ENCODE data around the gene RNF207. TPM values are rescaled to one million over a fixed set of nuclear protein-coding genes. Genes with fewer than 3 reads are reported as not detected.

Gene RNF207
- total RNA-seq, 3 donors from 2014 or later (not counting 1 experiment from before 2014, with no cell fraction given), result 2.1 to 5.5 (median 2.3) TPM

GRCh38 chr1:6209661-6210580 lies 4.0 kb downstream of the RNF207 start:
- Mint-ChIP-seq H3K27ac (no peak overlapping the region), H3K27me3 (ENCODE audit: low read depth in 2 of 2) (peaks cover 0 to 24% of the 10 kb centered on the region in 2 donors), H3K36me3 (no peaks in the 10 kb centered on the region), H3K9me3 (no peaks in the 10 kb centered on the region), H3K4me3 (peak overlapping the region; percentile 4), H3K4me1 (no peaks in the 10 kb centered on the region)
- Histone ChIP-seq H3K4me1 (ENCODE audit: control insufficient read depth, insufficient read depth, low read length) (peaks cover 34% of the 10 kb centered on the region), H3K27me3 (ENCODE audit: control insufficient read depth, insufficient read depth, low read length) (peaks cover 20% of the 10 kb centered on the region), H3K4me3 (ENCODE audit: low read length) (no peak overlapping the region), H3K27ac (ENCODE audit: low read length) (no peak overlapping the region), H3K36me3 (ENCODE audit: control insufficient read depth, insufficient read depth, low read length) (no peaks in the 10 kb centered on the region), H3K9me3 (ENCODE audit: control insufficient read depth, insufficient read depth, low read length) (no peaks in the 10 kb centered on the region)
- TF ChIP-seq CTCF (IDR thresholded peaks at IDR 0.05), result no peak
- 83% methylated on average over 17 of the region's 17 CpGs for WGBS (ENCODE audit: insufficient coverage)
- ATAC-seq (no peak), DNase-seq (peak in 1 of 2 donors; percentile 41)
- intact Hi-C loops (cut with micrococcal nuclease), result no loop called here

GRCh38 chr1:6210591-6211355 lies 4.9 kb downstream of the RNF207 start:
- Mint-ChIP-seq H3K36me3 (no peaks in the 10 kb centered on the region), H3K4me3 (no peak overlapping the region), H3K4me1 (no peaks in the 10 kb centered on the region), H3K9me3 (no peaks in the 10 kb centered on the region), H3K27me3 (ENCODE audit: low read depth in 2 of 2) (peaks cover 8 to 30% of the 10 kb centered on the region in 2 donors), H3K27ac (no peak overlapping the region)
- Histone ChIP-seq H3K27ac (ENCODE audit: low read length) (no peak overlapping the region), H3K36me3 (ENCODE audit: control insufficient read depth, insufficient read depth, low read length) (no peaks in the 10 kb centered on the region), H3K9me3 (ENCODE audit: control insufficient read depth, insufficient read depth, low read length) (no peaks in the 10 kb centered on the region), H3K27me3 (ENCODE audit: control insufficient read depth, insufficient read depth, low read length) (peaks cover 15% of the 10 kb centered on the region), H3K4me1 (ENCODE audit: control insufficient read depth, insufficient read depth, low read length) (peaks cover 26% of the 10 kb centered on the region), H3K4me3 (ENCODE audit: low read length) (no peak overlapping the region)
- 95% methylated on average over 29 of the region's 29 CpGs for WGBS (ENCODE audit: insufficient coverage)
- intact Hi-C loops (cut with micrococcal nuclease), result no loop called here
- no peak for TF ChIP-seq CTCF (IDR thresholded peaks at IDR 0.05)
- ATAC-seq (no peak), DNase-seq (no peak)

- 89% methylated on average over 15 of the region's 16 CpGs for WGBS (ENCODE audit: insufficient coverage)
- Histone ChIP-seq H3K27me3 (ENCODE audit: control insufficient read depth, insufficient read depth, low read length) (peaks cover 14% of the 10 kb centered on the region), H3K36me3 (ENCODE audit: control insufficient read depth, insufficient read depth, low read length) (no peaks in the 10 kb centered on the region), H3K4me1 (ENCODE audit: control insufficient read depth, insufficient read depth, low read length) (peaks cover 16% of the 10 kb centered on the region), H3K27ac (ENCODE audit: low read length) (no peak overlapping the region), H3K9me3 (ENCODE audit: control insufficient read depth, insufficient read depth, low read length) (no peaks in the 10 kb centered on the region), H3K4me3 (ENCODE audit: low read length) (no peak overlapping the region)
- Mint-ChIP-seq H3K4me1 (no peaks in the 10 kb centered on the region), H3K27ac (no peak overlapping the region), H3K4me3 (no peak overlapping the region), H3K27me3 (ENCODE audit: low read depth in 2 of 2) (peaks cover 8 to 26% of the 10 kb centered on the region in 2 donors), H3K9me3 (no peaks in the 10 kb centered on the region), H3K36me3 (no peaks in the 10 kb centered on the region)
- no peak for ATAC-seq
- intact Hi-C loops (cut with micrococcal nuclease), result no loop called here
- TF ChIP-seq CTCF (IDR thresholded peaks at IDR 0.05), result no peak
- DNase-seq, result no peak
Observed at GRCh38 chr1:6211731-6212130, 5.8 kb downstream of the RNF207 start.

All from natural killer cell (primary cell).